AG10803 (cell line): ENCODE data around the gene SLX4IP.

Source experiments
- DNase-seq: peaks from one replicate; pipeline ENCODE4 v3.0.0; 2010; ENCODE audit warnings: low read depth
- H3K4me3 ChIP-seq: 2 replicates; pipeline ENCODE4 v1.5.1; 2011; ENCODE audit warnings: mild to moderate bottlenecking, low read length, control low read depth
- CTCF ChIP-seq: conservative IDR thresholded peaks from 2 replicates; pipeline ENCODE4 v1.5.1; 2011; ENCODE audit warnings: mild to moderate bottlenecking, low read length, control low read depth, inconsistent platforms

The SLX4IP gene

GRCh38 chr20:10436053-10436699 is 1.1 kb downstream of the SLX4IP start:
- DNase-seq, result no peak
- TF ChIP-seq CTCF, result no peak
- H3K4me3 ChIP-seq, result no peak overlapping the region

GRCh38 chr20:10438217-10438616 is 3.1 kb downstream of the SLX4IP start:
- no peak overlapping the region for H3K4me3 ChIP-seq
- TF ChIP-seq CTCF, result no peak
- no peak for DNase-seq

- no peak for DNase-seq
- TF ChIP-seq CTCF, result no peak
- H3K4me3 ChIP-seq, result no peak overlapping the region
These were observed 8.8 kb downstream of the SLX4IP start for GRCh38 chr20:10443936-10444335.

- no peak overlapping the region for H3K4me3 ChIP-seq
- no peak for DNase-seq
- no peak for TF ChIP-seq CTCF
These were observed 10.7 kb downstream of the SLX4IP start for GRCh38 chr20:10445758-10446157.

GRCh38 chr20:10447028-10447427 is 11.9 kb downstream of the SLX4IP start:
- DNase-seq, result peak; percentile 72
- H3K4me3 ChIP-seq, result no peak overlapping the region
- peak; percentile 4; the same call in 1 of the 2 replicates for TF ChIP-seq CTCF

GRCh38 chr20:10448270-10449156 is 13.4 kb downstream of the SLX4IP start:
- peak; percentile 24 for DNase-seq
- TF ChIP-seq CTCF, result no peak

GRCh38 chr20:10449270-10449669 is 14.2 kb downstream of the SLX4IP start:
- no peak overlapping the region for H3K4me3 ChIP-seq
- TF ChIP-seq CTCF, result no peak
- no peak for DNase-seq

More at GRCh38 chr20:10448270-10449156, 13.4 kb downstream of the SLX4IP start:
- H3K4me3 ChIP-seq, result no peak overlapping the region
